Left lung (tissue), 14 donors: ENCODE data around the gene SCTR. TPM values are rescaled to one million over a fixed set of nuclear protein-coding genes. Genes with fewer than 3 reads are reported as not detected.

ENCODE experiments used
- ATAC-seq: fragments of 200-7000 bp; cut with Tn5 transposase; one replicate; pipeline ENCODE4 v1.9.1; 2020; ENCODE audit warnings: moderate library complexity
- DNase-seq, 4 donors: peaks; one replicate each; pipeline ENCODE4 v3.0.0-alpha.2; 2013 to 2020
- H3K27ac ChIP-seq, 2 donors: fragments of 200-600 bp; sonication (generic) in 1 of 2; one replicate each; pipeline versions ENCODE4 v1.5.0 to v1.8.0; 2020 to 2021
- H3K27me3 ChIP-seq, 2 donors: fragments of 200-600 bp; sonication (generic) in 1 of 2; one replicate each; pipeline versions ENCODE4 v1.5.0 to v1.8.0; 2020 to 2021
- H3K36me3 ChIP-seq, 2 donors: fragments of 200-600 bp; sonication (generic) in 1 of 2; one replicate each; pipeline versions ENCODE4 v1.5.0 to v1.8.0; 2020 to 2021
- H3K4me1 ChIP-seq, 2 donors: fragments of 200-600 bp; one replicate each; pipeline ENCODE4 v1.8.0; 2021
- H3K4me3 ChIP-seq, 2 donors: fragments of 200-600 bp; sonication (generic) in 1 of 2; one replicate each; pipeline versions ENCODE4 v1.5.0 to v1.8.0; 2020 to 2021; ENCODE audit warnings: mild to moderate bottlenecking in 1 of 2
- H3K9me3 ChIP-seq, 2 donors: fragments of 200-600 bp; sonication (generic) in 1 of 2; one replicate each; pipeline versions ENCODE4 v1.5.0 to v1.8.0; 2020 to 2021
- intact Hi-C, 2 donors: fragments of 100-400 bp; cut with DNase I; formaldehyde crosslinking; loops; one replicate each; pipeline versions ENCODE4 v1.11.2 to v1.14.2; 2022
- long read RNA-seq, 12 donors: library from polyadenylated mRNA in 2 of 12; unstranded in 2 of 12; transcript quantifications; one replicate each; pipeline ENCODE4 v2.0.0 and lab custom pipeline, GENCODE V29; 2019 to 2026
- polyA plus RNA-seq, 6 donors: library from polyadenylated mRNA; unstranded; fragments of 120-200 nt; gene quantifications; one replicate each; pipeline ENCODE4 v1.2.1, GENCODE V29; 2013; ENCODE audit not compliant: insufficient read length in 6 of 6
- total RNA-seq, 2 donors: library from RNA; stranded (reverse); fragmentation: NEBNext Ultra II Directional; extraction: Animal tissue kit (Norgen Biotek cat#: 25700); gene quantifications; one replicate each; pipeline ENCODE4 v1.2.1, GENCODE V29; 2021
- TF ChIP-seq, protein P1 (sequence below), 2 donors: fragments of 200-600 bp; sonication (generic) in 1 of 2; IDR thresholded peaks; one replicate each; pipeline versions ENCODE4 v1.5.0 to v1.8.0; 2021; ENCODE audit warnings: antibody characterized with exemption in 2 of 2
- donor health status: DM: no; HTN: yes; CAD: no.
- donor health status: DM: no; HTN: no; CAD: no.

The SCTR gene
- total RNA-seq (10 to 100 TPM; 10.1 to 13.7 TPM), polyA plus RNA-seq (1 to 10 TPM; 2.2 to 9.8 (median 7.0) TPM)
- long read RNA-seq, donor 1: 0 reads
- long read RNA-seq, donor 2: 0 reads
- long read RNA-seq, donor 3: 0 reads
- long read RNA-seq, donor 4, partial matches to known transcripts: 1 of 3 reads
- long read RNA-seq, donor 4, other reads (novel, unspliced or antisense): 0 of 3 reads
- long read RNA-seq, donor 5, partial matches to known transcripts: 0 of 1 reads
- long read RNA-seq, donor 5, other reads (novel, unspliced or antisense): 0 of 1 reads
- long read RNA-seq, donor 6: 0 reads
- long read RNA-seq, donor 7: 0 reads
- long read RNA-seq, donor 8, partial matches to known transcripts: 8 of 8 reads
- long read RNA-seq, donor 8, other reads (novel, unspliced or antisense): 0 of 8 reads
- long read RNA-seq, donor 9: 0 reads
- long read RNA-seq, donor 10, transcript SCTR-201 (13 exons, 1,865 nt): major isoform, 5 of 16 reads
- long read RNA-seq, donor 10, partial matches to known transcripts: 4 of 16 reads
- long read RNA-seq, donor 10, other reads (novel, unspliced or antisense): 6 of 16 reads
- long read RNA-seq, donor 11: 0 reads
- long read RNA-seq, donor 12: 0 reads

DNA sequence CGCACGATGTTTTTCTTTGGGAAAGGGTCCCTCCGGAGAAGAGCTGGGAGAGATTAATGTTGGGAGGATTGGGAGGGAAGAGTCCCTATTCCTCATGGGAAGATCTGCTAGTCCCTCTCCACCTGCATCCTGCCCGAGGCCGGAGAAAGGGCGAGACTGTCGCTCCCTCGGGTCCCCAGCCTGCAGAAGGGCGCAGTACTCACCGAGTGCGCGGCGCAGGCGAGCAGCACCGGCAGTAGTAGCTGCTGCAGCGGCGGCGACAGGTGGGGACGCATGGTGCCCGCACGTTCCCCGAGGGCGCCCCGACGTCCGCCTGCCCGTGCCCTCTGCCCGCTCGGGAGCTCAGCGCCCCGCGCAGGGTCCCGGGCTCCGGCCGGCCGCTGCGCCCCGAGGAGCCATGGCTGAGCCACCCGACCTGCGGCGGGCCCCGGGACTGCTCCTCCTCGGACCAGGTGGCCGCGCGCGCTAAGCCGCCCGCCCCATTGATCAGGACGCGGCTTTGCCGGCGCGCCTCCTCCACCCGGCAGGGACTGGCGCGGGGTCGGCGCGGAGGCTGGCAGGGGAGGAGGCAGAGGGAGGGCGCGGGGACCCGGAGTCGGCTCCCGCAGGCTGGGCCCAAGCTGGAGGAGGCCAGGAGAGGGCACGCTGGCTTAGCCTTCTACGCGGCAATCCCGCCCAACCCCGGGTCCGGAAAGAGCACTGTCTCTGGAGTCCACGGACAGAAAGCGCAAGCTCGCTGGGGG, at the start of gene SCTR:
SCTR (minus strand) TSS at position 532 of the 743 bp plus-strand sequence; CDS start at position 275, 257 bp downstream.
- intact Hi-C loops: no loop called here
- peak within 1 kb of the TSS; percentile 13 to 35 for H3K4me3 ChIP-seq
- peaks cover 0 to 6% of the 10 kb centered on the region in 2 donors for H3K4me1 ChIP-seq
- H3K9me3 ChIP-seq: no peaks in the 10 kb centered on the region
- peak within 1 kb of the TSS; percentile 13 to 46 for H3K27ac ChIP-seq
- ATAC-seq: peak; percentile 75
- no peaks in the 10 kb centered on the region for H3K36me3 ChIP-seq
- peak in 1 of 4 donors; percentile 83 for DNase-seq
- peaks cover 27 to 49% of the 10 kb centered on the region in 2 donors for H3K27me3 ChIP-seq
- TF ChIP-seq, protein P1, sequence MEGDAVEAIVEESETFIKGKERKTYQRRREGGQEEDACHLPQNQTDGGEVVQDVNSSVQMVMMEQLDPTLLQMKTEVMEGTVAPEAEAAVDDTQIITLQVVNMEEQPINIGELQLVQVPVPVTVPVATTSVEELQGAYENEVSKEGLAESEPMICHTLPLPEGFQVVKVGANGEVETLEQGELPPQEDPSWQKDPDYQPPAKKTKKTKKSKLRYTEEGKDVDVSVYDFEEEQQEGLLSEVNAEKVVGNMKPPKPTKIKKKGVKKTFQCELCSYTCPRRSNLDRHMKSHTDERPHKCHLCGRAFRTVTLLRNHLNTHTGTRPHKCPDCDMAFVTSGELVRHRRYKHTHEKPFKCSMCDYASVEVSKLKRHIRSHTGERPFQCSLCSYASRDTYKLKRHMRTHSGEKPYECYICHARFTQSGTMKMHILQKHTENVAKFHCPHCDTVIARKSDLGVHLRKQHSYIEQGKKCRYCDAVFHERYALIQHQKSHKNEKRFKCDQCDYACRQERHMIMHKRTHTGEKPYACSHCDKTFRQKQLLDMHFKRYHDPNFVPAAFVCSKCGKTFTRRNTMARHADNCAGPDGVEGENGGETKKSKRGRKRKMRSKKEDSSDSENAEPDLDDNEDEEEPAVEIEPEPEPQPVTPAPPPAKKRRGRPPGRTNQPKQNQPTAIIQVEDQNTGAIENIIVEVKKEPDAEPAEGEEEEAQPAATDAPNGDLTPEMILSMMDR (IDR thresholded peaks at IDR 0.05): no peak

DNA sequence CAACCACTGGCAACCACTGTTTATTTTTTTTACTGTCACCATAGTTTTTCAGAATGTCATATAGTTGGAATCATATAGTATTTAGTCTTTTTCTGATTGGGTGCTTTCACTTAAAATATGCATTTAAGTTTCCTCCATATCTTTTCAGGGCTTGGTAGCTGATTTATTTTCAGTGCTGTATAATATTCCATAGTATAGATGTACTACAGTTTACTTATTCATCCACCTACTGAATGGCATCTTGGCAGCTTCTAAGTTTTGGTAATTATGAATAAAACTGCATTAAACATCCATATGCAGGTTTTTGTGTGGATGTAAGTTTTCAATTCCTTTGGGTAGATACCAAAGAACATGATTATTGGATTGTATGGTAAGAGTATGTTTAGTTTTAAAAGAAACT, 43.0 kb upstream of the SCTR start:
- H3K4me3 ChIP-seq: no peak overlapping the region
- TF ChIP-seq, protein P1 (IDR thresholded peaks at IDR 0.05): no peak
- no peak for ATAC-seq
- H3K9me3 ChIP-seq: no peaks in the 10 kb centered on the region
- intact Hi-C loops: no loop called here
- no peak for DNase-seq
- H3K4me1 ChIP-seq: no peaks in the 10 kb centered on the region
- H3K36me3 ChIP-seq: peaks cover 0 to 3% of the 10 kb centered on the region in 2 donors
- H3K27ac ChIP-seq: no peak overlapping the region
- H3K27me3 ChIP-seq: no peaks in the 10 kb centered on the region

DNA sequence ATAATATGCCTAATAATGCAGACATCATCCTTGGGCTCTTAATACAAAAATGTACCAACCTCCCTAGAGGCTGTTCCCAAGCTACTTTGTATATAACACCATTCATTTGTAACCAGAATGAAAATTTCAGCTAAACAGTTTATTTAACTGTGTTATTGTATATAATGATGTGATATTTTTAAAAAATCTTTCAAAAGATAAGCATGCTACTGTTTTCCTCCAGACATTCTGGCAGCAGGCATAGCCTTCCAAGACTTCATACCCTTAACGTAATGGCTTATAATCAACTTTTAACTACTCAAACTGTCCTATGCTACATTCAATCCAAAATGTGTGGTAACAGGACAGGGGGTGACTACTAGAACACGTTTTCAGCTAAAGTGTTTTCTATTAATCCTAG, 41.2 kb upstream of the SCTR start:
- Histone ChIP-seq H3K36me3 (peaks cover 0 to 3% of the 10 kb centered on the region in 2 donors), H3K4me3 (no peak overlapping the region), H3K9me3 (no peaks in the 10 kb centered on the region), H3K4me1 (no peaks in the 10 kb centered on the region), H3K27me3 (no peaks in the 10 kb centered on the region), H3K27ac (no peak overlapping the region)
- TF ChIP-seq, protein P1 (IDR thresholded peaks at IDR 0.05): no peak
- ATAC-seq (no peak), DNase-seq (peak in 2 of 4 donors; percentile 44 to 68)
- intact Hi-C loops: no loop called here

DNA sequence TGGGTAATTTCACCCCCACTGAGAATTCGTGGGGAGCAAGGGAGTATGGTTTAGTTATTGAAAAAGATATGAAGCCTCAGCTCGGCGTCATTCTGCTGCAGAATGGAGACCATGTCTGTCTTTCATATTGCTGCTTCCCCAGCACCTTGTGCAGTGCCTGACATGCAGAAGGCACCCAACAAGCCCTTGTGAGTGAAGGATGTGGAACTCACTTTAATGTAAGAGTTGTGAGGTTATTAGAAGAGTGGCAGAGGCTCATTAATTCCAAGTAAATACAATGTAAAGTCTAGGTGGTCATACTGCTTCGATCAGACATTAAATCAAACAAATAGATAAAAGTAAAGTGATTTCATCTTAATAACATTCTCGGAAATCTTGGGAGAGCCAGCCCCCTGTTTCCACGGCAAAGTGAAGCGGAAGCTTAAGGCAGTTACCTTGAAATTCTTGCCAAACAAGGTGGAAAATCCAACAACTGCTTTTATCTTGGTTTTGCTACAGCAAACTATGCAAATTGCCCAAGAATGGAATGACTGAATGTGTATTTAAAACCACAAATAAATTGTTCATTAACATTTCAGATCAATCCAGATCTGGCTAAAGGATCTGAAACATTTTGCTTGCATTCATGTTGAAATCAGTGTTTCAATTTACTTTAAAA, 29.5 kb upstream of the SCTR start:
- Histone ChIP-seq H3K36me3 (no peaks in the 10 kb centered on the region), H3K27ac (peak overlapping the region; percentile 48 to 79), H3K4me1 (no peaks in the 10 kb centered on the region), H3K27me3 (no peaks in the 10 kb centered on the region), H3K9me3 (no peaks in the 10 kb centered on the region), H3K4me3 (no peak overlapping the region)
- intact Hi-C loops: no loop called here
- DNase-seq (peak in 1 of 4 donors; percentile 44), ATAC-seq (peak; percentile 59)
- TF ChIP-seq, protein P1 (IDR thresholded peaks at IDR 0.05): no peak
